ENCODE results near the gene APP.

GRCh38 chr21:26052057-26052456 is 118.5 kb downstream of the APP start:
- TF ChIP-seq EZH2phosphoT487 (IDR thresholded peaks at IDR 0.05; ENCODE audit: low read length) (no peak), CTCF (IDR thresholded peaks at IDR 0.05; ENCODE audit: low read length) (no peak)
